ENCODE data around the gene IER3. TPM values are rescaled to one million over a fixed set of nuclear protein-coding genes. Genes with fewer than 3 reads are reported as not detected.

Gene IER3
- total and polyA plus RNA-seq, 2 of the 13 experiments (the other 11 are each of a cell fraction or from before 2014, with no cell fraction given), result 51.1 to 131 TPM

DNA sequence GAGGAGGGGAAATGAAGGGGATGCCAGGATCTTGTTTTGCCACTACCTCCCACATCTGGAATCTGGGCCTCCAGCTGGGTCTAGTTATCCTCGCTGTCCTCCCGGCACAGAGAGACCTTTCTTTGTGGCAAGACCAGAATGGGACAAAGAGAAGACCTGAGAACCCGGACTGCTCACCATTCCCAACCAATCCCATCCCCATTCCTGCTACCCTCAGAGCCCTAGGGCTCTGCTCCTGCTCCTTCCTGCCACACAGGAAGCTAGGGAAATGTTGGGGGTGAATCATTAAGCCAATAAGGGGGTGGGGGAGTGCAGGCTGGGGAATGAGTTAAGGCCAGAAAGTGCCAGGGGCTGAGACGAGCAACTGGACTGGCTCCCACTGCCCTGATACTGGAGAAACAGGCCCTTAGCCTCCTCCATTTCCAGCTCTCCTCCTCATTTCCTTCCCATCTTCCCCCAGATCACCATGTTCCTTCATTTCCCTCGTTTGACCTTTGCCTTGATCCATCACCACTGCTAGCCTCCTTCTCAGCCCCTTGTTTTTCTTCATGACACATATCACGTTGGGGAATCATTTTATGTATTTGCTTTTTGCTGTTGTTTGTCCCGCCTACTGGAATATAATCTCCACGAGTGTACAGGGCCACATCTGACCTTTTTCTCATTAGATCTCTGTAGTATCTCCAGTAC, 4.6 kb upstream of the IER3 start (continued):
- TF ChIP-seq CEBPG (CRISPR knock-in tag; IDR thresholded peaks at IDR 0.05), result peak; percentile 28; the same call in 1 of the 2 replicates
- peak; percentile 69 for TF ChIP-seq RARA (CRISPR knock-in tag; IDR thresholded peaks at IDR 0.05)
- TF ChIP-seq, protein P1, sequence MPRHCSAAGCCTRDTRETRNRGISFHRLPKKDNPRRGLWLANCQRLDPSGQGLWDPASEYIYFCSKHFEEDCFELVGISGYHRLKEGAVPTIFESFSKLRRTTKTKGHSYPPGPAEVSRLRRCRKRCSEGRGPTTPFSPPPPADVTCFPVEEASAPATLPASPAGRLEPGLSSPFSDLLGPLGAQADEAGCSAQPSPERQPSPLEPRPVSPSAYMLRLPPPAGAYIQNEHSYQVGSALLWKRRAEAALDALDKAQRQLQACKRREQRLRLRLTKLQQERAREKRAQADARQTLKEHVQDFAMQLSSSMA (CRISPR knock-in tag; IDR thresholded peaks at IDR 0.05), result peak; percentile 80; the same call in 1 of the 2 replicates
- TF ChIP-seq, protein P2, sequence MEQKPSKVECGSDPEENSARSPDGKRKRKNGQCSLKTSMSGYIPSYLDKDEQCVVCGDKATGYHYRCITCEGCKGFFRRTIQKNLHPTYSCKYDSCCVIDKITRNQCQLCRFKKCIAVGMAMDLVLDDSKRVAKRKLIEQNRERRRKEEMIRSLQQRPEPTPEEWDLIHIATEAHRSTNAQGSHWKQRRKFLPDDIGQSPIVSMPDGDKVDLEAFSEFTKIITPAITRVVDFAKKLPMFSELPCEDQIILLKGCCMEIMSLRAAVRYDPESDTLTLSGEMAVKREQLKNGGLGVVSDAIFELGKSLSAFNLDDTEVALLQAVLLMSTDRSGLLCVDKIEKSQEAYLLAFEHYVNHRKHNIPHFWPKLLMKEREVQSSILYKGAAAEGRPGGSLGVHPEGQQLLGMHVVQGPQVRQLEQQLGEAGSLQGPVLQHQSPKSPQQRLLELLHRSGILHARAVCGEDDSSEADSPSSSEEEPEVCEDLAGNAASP (CRISPR knock-in tag; IDR thresholded peaks at IDR 0.05; ENCODE audit: borderline replicate concordance), result peak; percentile 48; the same call in 1 of the 2 replicates
- TF ChIP-seq HMG20A (CRISPR knock-in tag; IDR thresholded peaks at IDR 0.05; ENCODE audit: borderline replicate concordance), result peak; percentile 15; the same call in 1 of the 2 replicates
- TF ChIP-seq, protein P3, sequence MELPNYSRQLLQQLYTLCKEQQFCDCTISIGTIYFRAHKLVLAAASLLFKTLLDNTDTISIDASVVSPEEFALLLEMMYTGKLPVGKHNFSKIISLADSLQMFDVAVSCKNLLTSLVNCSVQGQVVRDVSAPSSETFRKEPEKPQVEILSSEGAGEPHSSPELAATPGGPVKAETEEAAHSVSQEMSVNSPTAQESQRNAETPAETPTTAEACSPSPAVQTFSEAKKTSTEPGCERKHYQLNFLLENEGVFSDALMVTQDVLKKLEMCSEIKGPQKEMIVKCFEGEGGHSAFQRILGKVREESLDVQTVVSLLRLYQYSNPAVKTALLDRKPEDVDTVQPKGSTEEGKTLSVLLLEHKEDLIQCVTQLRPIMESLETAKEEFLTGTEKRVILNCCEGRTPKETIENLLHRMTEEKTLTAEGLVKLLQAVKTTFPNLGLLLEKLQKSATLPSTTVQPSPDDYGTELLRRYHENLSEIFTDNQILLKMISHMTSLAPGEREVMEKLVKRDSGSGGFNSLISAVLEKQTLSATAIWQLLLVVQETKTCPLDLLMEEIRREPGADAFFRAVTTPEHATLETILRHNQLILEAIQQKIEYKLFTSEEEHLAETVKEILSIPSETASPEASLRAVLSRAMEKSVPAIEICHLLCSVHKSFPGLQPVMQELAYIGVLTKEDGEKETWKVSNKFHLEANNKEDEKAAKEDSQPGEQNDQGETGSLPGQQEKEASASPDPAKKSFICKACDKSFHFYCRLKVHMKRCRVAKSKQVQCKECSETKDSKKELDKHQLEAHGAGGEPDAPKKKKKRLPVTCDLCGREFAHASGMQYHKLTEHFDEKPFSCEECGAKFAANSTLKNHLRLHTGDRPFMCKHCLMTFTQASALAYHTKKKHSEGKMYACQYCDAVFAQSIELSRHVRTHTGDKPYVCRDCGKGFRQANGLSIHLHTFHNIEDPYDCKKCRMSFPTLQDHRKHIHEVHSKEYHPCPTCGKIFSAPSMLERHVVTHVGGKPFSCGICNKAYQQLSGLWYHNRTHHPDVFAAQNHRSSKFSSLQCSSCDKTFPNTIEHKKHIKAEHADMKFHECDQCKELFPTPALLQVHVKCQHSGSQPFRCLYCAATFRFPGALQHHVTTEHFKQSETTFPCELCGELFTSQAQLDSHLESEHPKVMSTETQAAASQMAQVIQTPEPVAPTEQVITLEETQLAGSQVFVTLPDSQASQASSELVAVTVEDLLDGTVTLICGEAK (IDR thresholded peaks at IDR 0.05), result no peak
- TF ChIP-seq, protein P3 (CRISPR knock-in tag; IDR thresholded peaks at IDR 0.05), result no peak
- peak; percentile 64; the same call in 1 of the 2 replicates for TF ChIP-seq PHF21A (CRISPR knock-in tag; IDR thresholded peaks at IDR 0.05)
- 0 out of 2 replicates have a peak, but pooled peaks have one; percentile 49 for TF ChIP-seq HNRNPL (IDR thresholded peaks at IDR 0.05; ENCODE audit: low read depth, low read length)
- peak; percentile 54; the same call in 1 of the 2 replicates for TF ChIP-seq DPF2 (CRISPR knock-in tag; IDR thresholded peaks at IDR 0.05; ENCODE audit: borderline replicate concordance, low read depth)
- TF ChIP-seq FOXA3 (CRISPR knock-in tag; IDR thresholded peaks at IDR 0.05), result peak; percentile 35; the same call in 1 of the 2 replicates
- peak; percentile 46 for TF ChIP-seq ZBTB38 (CRISPR knock-in tag; IDR thresholded peaks at IDR 0.05)
- TF ChIP-seq, protein P4, sequence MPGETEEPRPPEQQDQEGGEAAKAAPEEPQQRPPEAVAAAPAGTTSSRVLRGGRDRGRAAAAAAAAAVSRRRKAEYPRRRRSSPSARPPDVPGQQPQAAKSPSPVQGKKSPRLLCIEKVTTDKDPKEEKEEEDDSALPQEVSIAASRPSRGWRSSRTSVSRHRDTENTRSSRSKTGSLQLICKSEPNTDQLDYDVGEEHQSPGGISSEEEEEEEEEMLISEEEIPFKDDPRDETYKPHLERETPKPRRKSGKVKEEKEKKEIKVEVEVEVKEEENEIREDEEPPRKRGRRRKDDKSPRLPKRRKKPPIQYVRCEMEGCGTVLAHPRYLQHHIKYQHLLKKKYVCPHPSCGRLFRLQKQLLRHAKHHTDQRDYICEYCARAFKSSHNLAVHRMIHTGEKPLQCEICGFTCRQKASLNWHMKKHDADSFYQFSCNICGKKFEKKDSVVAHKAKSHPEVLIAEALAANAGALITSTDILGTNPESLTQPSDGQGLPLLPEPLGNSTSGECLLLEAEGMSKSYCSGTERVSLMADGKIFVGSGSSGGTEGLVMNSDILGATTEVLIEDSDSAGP (CRISPR knock-in tag; IDR thresholded peaks at IDR 0.05; ENCODE audit: borderline replicate concordance), result peak; percentile 28
- 0 out of 2 replicates have a peak, but pooled peaks have one; percentile 4 for TF ChIP-seq ZNF124 (CRISPR knock-in tag; IDR thresholded peaks at IDR 0.05)
- peak; percentile 38 for TF ChIP-seq SKI (IDR thresholded peaks at IDR 0.05; ENCODE audit: partially characterized antibody)
- TF ChIP-seq KDM2A (CRISPR knock-in tag; IDR thresholded peaks at IDR 0.05; ENCODE audit: borderline replicate concordance, low read depth), result peak; percentile 7; the same call in 1 of the 2 replicates
